HG02642 (cell line): ENCODE results near the gene RCOR3.

ENCODE experiments used
- ATAC-seq: cut with Tn5 transposase; IDR thresholded peaks from one replicate; pipeline ENCODE4 v1.9.1; 2021; ENCODE audit warnings: mild to moderate bottlenecking; ENCODE audit not compliant: unreplicated experiment, poor library complexity

The RCOR3 gene

DNA sequence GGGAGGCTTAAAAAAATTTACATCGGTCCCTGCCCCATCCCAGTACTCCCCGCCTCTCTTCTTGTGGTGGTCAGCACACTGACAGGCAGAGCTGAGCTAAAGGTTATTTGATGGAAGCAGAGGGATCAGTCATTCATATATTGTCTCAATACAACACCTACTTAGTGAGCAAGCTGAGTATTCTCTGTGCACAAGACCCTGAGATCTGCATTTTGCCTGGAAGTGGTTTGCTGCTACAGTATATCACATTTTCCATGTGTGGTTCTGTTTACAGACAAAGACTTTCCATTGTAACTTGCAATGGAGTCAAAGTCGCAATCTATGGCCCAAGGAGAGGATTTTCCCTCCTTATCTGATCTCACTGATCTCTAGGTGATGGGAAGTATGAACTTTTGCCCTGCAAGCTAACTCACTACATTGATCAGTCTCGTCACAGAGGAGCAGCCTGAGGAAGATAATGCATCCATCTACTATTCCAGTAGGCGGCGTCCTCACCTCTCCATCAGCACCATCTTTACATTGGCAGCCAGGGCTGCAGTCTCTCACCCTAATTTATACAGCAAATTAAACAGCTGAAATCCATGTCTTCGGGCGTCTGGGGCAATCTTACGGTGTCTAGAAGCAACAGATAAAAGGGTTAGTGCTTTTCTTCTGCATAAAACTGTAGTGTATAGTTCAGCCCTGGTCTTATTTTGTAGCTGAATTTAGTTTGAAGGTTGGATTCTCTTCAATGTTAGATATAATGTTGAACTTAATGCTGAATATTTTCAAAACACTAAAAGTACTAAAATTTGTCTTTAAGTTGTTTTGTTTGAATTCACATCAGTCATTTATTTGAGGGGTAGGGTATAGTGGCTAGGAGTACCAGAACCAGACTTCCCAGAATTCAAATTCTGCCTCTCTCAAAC, 64.2 kb downstream of the RCOR3 start:
- peak; percentile 55 for ATAC-seq

GRCh38 chr1:211324992-211325775, 66.0 kb downstream of the RCOR3 start:
- no peak for ATAC-seq

DNA sequence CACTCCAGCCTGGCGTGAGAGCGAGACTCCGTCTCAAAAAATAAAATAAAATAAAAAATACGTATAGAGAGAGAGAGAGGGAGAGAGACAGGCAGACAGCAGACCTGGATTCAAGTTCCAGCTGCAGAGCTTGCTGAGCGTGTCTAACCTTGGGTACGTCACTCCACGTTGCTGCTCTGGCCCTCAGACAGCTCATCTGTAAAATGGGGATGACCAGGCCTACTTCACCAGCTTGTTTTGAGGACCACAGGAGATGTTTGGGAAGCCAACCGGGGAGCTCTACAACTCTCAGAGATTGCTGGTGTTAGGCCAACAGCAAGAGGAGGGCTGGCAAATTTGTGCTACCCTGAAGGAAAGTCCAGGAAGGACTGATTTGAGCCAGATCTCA, 67.0 kb downstream of the RCOR3 start:
- no peak for ATAC-seq

GRCh38 chr1:211326528-211327345, 67.6 kb downstream of the RCOR3 start, which contains the start of gene TRAF5:
TSS of gene TRAF5 (plus strand) at chr1:211326833. CDS start at chr1:211353240, 26,407 bp downstream.
- peak; percentile 41 for ATAC-seq

DNA sequence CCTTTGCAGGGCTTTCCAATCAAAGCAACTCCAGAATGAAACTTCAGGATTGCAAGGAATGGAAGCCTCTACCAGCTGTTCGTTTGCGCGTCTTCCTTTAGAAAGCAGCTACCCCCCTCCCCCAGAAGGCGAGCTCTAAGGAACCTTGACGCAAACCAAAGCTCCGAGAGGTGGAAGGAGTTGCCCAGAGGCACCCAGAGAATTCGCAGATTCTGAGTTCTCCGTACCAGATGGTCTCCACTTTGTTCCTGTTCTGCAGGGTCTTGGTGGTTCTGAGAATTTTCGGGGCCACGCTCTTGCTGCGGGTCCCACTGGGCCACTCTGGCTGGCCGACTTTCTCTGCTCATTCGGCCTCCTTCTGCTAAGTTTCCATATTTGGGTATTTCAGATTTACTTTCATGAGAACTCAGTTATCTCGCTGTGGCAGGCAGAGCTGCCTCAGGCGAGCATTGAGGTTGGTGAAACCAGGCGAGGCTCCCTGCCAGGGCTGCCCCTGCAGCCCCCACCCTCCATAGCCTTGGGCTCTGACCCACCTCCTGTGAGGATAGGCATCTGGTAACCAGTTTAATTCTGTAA, 68.3 kb downstream of the RCOR3 start:
- peak; percentile 34 for ATAC-seq

DNA sequence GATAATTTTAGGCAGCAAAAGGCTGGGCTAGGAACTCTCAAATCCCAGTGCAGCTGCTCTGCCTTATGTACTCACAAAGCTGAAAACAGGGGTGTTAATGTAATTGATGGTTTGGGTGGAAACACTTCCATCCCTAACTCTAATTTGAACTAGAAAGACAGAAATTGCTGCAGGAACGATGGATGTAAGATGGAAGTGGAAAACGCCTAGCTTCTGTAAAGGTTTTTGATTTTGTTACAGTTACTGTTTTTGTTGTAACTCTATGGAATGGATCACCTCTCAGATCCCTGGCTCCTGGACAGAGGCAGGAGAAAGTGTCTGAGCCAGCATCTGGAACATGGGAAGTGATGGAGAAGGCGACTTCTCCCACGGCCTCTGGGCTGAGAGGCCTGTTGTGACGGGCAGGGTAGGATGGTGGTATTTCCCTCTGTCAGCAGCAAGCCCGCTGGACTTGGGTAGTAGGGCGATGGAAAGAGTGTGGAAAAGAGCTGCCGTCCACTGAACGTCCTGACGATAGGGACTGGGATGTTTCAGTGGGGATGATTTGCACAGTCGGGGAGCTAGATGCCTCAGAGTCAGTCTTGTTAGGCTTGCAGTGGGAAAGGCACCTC, 69.0 kb downstream of the RCOR3 start:
- no peak for ATAC-seq

DNA sequence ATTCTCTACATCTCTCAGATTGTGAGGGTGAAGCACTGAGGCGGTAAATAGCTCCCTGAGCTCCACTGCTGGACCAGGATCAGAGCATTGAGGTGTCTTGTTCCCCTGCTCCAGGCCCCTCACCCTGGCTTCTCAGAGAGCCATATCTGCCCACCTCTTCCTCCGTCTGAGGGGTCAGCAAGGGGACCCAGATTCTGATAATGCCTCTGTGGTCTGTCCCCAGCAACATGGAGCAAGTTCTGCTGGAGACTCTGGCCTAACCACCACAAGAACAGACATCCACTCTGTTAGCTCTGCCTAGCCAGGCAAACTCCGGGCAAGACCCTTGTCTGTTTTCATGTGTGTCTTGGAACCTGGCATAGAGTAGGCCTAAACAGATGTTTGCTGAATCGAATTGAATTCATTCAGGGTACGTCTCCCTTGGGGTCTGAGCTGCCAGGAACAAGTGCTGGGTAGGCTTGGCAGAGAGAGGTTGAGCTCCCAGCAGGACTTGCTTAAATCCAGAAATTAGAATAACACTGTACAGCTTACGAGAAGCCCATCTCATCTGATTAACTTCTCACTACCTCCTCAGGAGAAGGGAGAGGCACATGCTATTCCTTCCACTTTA, 69.8 kb downstream of the RCOR3 start:
- ATAC-seq: no peak

GRCh38 chr1:211329764-211330201, 70.6 kb downstream of the RCOR3 start:
- ATAC-seq: peak; percentile 49

DNA sequence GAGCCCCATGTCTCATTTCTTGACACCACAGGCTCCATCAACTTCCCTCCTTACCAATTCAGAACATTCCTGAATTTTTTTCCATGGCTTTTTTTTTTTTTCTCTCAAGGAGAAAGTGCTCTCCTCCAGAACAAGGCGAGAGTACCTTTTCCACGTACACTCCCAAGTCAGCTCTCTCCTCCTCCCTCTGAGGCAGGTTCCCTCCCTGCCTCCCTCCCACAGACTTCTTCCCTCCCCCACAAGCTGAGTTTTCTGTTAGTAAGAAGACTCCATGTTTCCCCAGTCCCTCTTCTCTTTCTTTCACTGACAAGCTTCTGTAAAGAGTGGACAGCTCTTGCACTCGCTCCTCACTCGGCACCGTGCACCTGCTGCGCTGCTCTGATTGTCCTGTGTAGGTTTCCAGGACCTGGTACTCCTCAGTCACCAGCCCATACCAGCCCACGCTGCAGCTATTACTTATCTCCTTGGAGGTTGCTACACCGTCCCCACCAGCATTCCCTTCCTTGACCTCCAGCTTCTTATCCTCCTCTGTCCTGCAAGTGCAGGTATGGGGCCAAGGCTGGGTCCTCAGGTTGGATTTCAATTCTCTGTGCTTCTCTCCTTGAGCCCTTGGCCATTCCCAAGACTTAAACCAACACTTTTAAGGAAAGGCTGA, 71.2 kb downstream of the RCOR3 start:
- ATAC-seq: no peak

DNA sequence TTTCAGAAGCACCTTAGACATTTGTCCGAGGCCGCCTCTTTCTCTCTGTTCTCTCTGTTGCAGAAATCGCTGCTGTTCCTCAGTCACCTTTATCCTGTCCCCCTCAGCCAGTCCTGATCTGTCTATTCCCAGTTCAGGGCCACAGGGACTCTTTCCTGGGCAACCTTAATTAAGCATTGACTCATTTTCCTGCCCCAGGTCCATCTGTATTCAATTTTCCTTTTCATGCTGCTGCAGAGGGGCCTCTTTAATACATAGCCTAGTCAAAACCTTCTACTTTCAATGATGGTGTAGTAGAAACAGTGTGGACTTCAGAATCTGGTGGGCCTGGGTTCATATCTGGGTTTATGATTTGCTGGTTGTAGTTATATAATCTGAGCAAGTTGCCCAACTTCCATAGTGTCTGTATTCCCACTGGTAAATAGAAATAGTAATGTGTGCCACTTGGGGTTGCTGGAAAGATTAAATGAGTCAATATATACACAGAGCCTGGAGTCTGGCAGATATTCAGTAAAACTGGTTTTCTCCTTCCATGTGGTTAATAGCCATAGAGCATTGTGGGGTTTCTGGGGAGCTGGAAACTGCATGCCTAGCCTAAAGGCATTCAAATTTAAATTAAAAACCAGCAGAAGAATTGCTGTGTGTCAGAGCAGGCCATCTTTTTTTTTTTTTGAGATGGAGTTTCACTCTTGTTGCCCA, 72.0 kb downstream of the RCOR3 start:
- ATAC-seq: no peak

GRCh38 chr1:211332036-211332616, 73.0 kb downstream of the RCOR3 start:
- no peak for ATAC-seq

- ATAC-seq: no peak
Measured at GRCh38 chr1:211332830-211333229, 73.7 kb downstream of the RCOR3 start.

GRCh38 chr1:211333906-211334305, 74.7 kb downstream of the RCOR3 start:
- ATAC-seq: no peak

- no peak for ATAC-seq
Measured at GRCh38 chr1:211334986-211335385, 75.8 kb downstream of the RCOR3 start.

- ATAC-seq: peak; percentile 84
Measured at GRCh38 chr1:211335522-211336157, 76.5 kb downstream of the RCOR3 start.

DNA sequence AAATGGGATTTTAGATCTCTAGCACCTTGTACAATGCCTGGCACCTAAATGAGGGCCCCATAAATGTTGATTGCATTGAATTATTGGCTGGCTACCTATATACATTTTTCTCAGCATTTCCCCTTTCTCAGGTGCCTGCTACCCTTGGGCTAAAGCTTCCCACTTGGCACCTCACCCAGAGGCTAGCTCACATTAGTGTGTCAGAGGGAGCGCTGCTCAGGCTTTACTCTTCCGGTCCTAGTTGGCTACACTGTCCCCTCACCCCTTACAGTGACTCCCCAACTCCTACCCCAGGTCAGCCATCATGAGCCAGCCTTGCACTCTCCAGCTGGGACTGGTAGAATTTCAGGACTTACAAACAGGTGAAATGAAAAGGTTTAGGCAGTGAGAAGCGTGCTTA, 77.0 kb downstream of the RCOR3 start:
- no peak for ATAC-seq

DNA sequence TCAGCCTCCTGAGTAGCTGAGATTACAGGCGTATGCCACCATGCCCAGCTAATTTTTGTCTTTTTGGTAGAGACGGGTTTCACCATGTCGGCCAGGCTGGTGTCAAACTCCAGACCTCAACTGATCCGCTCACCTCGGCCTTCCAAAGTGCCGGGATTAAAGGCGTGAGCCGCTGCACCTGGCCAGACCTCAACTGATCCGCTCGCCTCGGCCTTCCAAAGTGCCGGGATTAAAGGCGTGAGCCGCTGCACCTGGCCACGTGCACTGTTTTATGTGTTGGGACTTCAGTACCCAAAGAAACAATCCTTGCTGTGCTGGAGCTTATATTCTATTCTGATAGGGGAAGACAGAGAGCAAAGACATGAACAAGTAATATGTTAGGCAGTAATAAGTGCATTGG, 77.6 kb downstream of the RCOR3 start:
- no peak for ATAC-seq
